NCI-H774 (cell line): ENCODE results near the gene TAF3.

Experiments used
- DNase-seq: peaks from one replicate; lab custom pipeline; 2025; lab: John Stamatoyannopoulos, UW

The TAF3 gene

DNA sequence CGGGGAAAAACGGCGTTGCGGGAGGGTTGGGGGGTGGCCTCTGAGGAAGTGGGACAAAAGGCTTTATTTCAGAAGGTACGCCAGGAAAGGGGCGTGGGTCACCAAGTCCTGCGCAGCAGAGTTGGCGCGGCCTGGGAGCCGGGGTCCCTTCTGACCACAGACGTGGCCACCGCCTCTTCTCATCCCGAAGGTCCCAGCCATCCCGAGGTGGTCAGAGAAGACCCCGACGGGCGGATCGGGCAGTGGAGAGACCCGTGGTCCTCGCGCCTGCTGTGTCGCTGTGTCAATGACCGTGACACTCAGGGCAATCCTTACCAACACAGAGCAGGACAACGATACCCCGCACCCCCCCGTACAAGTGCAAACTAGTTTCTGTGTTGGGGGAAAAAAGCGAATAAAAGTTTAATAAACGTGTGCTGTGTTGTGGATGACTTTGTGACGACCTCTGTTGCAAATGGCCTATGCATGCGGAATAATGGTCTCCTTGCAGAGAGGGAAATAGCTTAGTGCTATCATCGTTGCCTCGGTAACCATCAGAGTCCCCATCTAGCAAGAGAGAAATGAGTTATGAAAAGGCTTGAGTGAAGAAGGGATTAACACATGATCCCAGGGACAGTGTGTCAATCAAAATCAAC, 216.8 kb downstream of the TAF3 start:
- no peak for DNase-seq

- DNase-seq: no peak
Observed at GRCh38 chr10:8035641-8036470, 217.6 kb downstream of the TAF3 start.

- DNase-seq: no peak
Observed at GRCh38 chr10:8036506-8037198, 218.3 kb downstream of the TAF3 start.

DNA sequence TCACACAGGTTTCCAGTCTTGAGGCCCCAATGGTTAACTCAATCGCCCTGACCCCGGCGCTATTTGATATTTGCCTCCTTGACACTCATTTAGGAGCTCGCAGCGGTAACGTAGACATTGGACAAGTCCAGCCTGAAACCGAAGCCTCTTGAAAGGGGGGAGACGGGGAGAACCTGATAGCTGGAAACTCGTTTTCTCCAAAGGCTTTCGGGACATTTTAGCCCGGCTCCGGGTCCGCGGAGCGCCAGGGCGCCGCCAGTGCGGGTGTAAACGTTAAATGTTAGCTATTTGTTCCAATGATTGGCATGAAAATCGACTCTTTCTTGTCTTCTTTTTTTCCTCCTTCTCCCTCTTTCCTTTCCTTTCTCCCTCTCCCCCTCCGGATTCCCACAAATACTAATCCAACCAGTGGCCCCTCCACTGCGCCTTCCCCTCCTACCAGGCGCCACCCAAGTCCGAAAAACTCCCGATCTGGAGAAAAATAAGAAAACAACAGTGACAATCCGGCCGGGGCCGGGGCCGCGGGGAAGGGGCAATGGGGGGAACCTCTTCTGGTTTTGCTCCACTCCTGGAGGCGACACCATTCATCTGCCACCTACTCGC, 219.0 kb downstream of the TAF3 start:
- no peak for DNase-seq

- DNase-seq: no peak
Observed at GRCh38 chr10:8037941-8038894, 219.9 kb downstream of the TAF3 start.

DNA sequence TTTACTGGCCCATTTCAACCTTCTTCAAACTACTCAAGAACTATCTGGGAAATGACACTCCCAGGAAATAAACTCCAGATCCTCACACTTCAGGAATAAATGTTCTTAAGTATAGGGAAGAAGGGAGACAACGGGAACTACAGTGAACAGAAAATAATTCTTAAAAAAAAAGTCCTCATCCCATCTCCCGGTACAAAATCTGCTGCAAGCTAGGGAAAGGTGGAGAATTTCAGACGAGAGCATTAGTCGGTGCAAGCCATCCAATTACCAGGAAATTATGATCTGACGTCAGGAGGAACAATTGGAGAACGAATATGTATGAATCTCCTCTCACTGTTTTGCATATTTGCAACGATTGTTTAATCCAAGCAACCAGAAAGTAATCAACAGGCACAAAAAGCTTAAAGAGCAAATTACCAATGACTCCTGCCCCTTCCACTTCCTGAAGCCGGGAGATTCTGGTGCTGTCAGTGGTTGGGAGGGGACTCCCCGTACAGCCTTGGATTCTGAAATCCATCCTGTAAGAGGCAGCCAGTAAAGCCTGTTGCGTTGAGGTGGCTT, 221.1 kb downstream of the TAF3 start:
- DNase-seq: no peak

DNA sequence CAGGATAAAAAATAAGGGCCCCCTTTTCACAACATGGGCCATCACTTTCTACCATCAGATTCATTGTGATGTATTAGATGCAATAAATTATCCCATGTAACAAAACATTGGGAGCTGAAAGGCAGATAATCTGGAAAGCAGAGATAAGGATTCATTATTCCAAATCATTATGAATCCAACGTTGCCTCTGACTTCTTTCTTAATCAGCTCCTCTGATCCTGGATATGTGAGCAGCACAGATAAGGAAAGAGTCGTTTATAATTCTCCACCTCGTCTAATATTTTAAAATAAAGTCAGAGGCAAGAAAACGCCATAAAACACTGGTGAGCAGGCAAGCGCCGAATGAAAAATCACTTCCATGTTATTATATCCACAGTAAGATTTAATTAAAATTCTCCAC, 222.3 kb downstream of the TAF3 start:
- DNase-seq: no peak

DNA sequence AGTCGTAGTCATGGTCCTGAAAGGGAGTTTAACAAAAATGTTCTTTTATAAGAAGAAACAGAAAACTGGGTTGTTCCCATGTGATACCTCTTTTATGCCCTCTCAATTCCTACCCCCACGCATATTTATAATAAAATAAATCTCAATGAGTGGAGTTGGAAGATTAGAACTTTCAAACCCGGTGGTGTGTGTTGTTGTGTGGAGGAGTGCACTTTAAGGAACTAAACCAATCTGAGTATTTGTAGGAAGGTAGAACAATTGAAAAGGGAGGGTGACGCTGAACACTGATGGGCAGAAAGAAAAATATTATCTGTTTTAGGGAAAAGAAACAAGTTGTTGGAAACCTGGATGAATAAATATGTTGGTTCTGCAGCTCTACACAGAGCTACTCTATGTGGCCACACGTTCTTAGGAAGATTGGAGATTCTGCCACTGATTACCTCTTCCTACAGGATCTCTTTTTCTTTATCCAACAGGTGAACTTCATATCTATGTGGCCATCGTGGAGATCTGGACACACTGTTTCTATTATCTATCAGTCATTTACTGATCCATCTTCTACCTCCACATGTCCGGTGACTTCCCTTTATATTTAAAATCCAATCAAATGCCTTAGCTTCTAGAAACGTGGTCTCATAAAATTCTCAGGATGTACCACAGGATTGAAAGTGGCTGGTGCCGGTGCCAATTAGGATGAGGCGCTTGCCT, 223.1 kb downstream of the TAF3 start:
- DNase-seq: no peak

- DNase-seq: no peak
Observed at GRCh38 chr10:8041992-8042720, 223.9 kb downstream of the TAF3 start.

DNA sequence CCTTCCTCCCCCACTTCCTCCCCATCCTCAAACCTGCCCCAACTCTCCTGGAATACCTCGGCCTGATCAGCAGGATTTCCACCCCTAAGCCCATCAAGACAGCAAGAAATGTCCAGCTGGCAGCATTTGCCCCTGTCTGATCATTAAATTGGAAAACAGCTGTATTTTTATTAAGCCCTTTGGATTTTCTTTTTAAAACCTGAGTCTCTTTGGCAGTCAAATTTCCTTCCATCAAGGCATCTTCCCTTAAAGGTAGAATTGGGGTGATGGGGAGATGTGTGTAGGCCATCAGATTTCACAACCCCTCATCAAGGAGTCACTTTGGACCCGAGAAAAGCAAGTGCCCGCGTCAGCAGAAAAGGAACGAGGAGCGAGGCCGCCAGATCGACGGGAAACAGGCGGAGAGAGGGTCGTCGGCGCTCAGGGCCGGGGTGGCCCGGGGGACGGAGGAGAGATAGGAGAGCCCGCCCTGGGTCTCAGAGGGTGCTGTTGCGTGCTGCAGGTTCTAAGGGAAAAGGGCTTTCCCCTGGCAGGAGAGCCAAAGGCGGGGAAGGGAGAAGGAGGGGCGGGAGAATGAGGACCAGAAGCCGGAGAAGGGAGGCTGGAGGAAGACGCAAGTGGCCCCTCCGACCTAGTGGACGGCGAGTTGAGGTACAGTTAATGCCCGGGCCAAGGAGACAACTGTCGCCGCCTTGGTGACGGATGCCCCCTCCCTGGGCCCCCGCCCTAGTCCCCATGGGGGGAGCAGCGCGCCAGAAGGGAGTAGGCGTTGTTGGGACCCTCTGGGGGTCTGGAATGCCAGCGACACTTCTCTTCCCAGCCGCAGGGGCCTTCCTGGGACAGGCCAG, 224.6 kb downstream of the TAF3 start:
- no peak for DNase-seq

DNA sequence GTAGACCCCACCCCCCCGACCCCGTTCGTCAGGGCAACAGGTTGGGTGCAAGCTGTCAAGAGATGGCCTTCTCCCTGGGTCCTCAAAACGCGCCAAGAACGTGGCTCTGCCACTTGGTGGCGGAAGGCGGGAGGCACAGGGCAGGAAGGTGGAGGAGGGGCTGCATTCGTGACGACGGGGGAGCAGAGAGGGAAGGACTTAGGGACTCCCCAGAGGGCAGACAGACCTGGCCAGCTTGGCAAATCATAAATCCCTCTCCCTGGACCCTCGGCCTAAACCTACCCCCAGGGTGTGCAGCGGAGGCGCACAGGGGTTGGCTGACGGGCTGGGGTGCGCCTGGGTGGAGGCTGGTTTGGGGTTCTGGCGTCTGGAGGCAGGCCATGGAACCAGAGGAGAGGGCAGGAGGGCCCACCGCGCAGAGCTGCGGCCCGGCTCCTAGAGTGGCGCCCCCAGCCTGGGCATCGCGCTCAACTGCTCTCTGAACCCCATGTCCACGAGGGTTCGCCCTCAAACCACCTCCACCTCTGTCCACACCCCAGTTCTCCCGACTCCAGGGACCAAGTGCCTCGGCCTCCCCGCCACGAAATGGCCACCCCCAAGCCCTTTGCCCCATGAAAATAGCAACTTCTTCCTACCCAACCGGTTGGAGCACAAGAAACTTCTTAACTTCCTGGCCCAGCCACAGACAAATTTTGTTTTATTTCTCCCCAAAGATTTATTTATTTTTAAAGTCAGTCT, 225.4 kb downstream of the TAF3 start:
- DNase-seq: no peak

GRCh38 chr10:8044331-8044907, 226.1 kb downstream of the TAF3 start:
- no peak for DNase-seq

DNA sequence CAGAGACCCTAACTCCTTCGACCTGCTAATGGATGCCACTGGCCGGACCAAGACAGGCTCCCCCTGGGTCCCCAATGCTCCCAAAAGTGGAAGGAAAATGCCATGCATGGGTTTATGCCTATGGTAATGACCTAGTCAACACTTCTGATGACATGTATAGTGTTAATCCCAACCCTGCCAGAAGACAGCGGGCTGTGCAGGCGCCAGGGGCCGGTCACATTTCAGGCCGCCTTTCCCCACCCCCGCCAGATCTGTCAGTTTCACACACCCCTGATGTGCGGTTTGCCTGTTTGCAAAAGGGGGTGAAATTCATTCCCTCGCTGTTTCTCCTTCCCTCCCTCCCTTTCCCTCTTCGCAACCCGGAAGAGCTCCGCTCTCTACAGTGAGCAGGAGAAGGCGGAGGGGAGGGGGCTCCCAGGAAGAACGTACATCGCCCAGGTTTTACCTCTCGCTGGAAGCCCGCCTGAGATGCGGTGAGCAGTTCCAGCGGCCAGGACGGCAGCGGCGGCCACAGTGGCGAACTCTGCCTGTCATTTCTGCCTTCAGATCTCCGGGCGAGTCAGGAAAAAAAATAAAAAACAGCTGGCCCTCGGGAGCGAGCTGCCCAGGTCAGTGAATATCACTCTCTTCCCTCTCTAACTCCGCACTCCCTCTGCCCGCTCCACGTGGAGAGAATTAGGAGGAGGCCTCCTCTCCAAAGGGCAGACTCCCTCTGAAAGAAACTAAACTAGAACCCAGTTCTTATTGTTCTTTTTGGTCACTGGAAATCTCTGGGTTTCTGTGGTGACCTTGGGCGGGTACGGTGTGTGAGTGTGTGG, 226.8 kb downstream of the TAF3 start:
- peak; percentile 18 for DNase-seq

GRCh38 chr10:8045726-8046494, 227.6 kb downstream of the TAF3 start:
- DNase-seq: no peak

DNA sequence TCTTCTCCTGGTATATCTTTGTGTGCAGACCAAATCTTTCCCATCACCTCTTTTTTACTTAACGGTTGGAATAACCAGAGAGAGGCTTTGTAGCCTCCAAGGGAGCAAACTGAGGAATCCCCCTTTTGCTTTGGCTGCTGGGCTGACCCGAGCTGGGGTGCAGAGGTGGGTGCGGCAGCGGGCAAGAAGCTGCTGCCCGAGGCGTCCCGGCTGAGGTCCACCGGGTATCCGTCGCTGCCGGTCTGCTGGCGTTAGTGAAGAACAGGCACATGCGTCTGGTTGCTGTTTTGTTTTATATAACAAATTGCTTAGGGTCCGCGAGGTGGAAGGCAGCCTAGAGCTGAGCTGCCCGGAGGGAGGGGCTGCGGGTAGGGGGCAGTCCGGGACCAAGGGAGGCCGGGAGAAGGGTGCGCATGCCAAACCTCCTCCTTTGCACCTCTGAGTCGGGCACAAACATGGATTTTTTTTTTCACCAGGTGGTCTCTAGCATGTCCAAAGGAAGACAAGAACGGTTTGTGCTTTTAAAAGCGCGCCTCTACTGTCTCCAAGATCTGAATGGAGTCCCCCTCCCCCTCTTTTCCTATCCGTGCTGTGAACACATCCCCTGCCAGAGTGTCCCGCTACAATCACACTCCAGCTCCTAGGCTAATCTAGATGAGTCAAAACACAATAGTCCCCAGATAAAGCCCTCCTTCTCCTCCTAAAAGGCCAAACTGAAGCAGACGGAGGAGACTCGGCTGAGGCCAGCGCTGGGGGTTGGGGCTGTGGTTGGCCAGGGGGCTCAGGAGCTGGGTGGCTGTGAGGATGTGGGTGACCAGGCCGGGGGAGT, 229.4 kb downstream of the TAF3 start:
- no peak for DNase-seq
